HG03108 (cell line): ENCODE results near the gene ACE.

Experiments
- ATAC-seq: cut with Tn5 transposase; IDR thresholded peaks from one replicate; pipeline ENCODE4 v1.9.1; 2021; ENCODE audit warnings: moderate library complexity; ENCODE audit not compliant: unreplicated experiment

The ACE gene

GRCh38 chr17:63476854-63477479, at the start of gene ACE:
ACE (plus strand) TSS chr17:63477061; CDS start chr17:63477095, 34 bp downstream.
- ATAC-seq: no peak

GRCh38 chr17:63429766-63430165, 47.1 kb upstream of the ACE start:
- no peak for ATAC-seq

DNA sequence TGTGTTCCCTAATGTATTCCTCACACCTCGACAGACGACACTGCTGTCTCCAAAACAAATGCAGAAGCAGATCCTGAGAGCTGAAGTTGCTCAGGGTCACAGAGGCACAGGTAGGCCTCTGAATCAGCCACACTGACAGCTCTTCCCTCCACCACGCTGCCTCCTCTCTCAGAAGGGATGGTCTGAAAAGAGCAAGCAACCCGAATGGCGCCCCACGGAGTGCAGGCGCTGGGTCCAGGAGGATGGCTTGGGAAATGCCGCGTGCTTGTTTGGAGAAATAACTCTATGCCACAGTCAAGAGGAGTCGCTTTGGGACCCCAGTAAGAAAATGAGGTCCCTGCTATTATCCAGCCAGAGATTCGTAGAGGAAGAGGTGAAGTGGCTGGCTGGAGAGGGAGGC, 46.6 kb upstream of the ACE start:
- no peak for ATAC-seq

DNA sequence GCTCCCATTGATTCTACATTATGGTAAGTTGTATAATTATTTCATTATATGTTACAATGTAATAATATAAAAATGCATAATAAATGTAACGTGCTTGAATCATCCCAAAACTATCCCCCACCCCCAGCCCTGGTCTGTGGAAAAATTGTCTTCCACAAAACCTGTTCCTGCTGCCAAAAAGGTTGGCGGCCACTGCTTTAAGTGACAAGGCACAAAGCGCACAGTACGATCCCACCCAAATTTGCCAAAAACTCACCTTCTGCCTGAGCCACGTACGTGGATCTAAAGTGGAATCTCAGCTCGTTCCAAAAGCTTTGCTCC, 45.3 kb upstream of the ACE start:
- no peak for ATAC-seq

GRCh38 chr17:63431939-63432804, 44.7 kb upstream of the ACE start:
- no peak for ATAC-seq

DNA sequence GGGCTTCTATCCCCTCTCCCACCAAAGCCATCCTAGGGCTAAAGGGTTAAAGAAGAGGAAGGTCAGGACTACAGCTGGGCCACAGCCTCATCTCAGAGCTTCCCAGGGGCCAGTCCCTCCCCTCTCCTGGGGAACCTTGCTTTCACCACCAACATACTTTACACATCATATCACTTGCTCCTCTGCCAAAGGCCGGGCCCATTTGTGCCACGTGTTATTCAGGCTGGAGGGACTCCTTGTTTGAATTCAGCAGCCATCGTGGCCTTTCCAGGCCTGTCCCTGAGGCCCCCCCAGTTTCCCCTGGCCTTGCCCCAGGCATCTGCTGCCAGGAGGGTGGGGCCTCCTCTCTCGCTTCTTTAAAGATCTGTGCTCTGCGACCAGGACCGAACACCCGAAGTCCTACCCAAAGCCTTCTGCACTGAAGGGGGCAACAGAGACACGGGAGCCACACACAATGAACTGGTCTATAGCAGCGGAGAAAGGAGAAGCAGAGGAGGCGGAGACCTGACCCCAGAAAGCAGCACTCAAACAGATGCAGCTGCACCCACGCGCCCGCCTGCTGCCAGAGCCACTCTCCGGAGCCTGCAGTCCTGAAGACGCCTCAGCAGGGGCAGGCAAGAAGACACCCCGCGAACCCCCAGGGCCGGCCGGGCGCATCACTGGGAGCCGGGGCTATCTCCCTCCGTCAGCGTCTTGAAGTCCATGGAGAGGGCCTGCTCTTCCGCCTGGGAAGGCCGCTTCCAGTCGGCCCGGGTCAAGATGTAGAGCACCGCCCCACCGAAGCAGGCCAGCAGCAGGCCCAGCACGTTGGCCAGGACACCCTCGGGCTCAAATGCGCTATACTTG, 42.9 kb upstream of the ACE start:
- ATAC-seq: no peak

- ATAC-seq: no peak
These were observed 41.8 kb upstream of the ACE start for GRCh38 chr17:63434951-63435571.

GRCh38 chr17:63435681-63436522, 41.0 kb upstream of the ACE start:
- no peak for ATAC-seq

- ATAC-seq: no peak
These were observed 40.2 kb upstream of the ACE start for GRCh38 chr17:63436523-63437110.

- ATAC-seq: no peak
These were observed 39.4 kb upstream of the ACE start for GRCh38 chr17:63437287-63438091.

DNA sequence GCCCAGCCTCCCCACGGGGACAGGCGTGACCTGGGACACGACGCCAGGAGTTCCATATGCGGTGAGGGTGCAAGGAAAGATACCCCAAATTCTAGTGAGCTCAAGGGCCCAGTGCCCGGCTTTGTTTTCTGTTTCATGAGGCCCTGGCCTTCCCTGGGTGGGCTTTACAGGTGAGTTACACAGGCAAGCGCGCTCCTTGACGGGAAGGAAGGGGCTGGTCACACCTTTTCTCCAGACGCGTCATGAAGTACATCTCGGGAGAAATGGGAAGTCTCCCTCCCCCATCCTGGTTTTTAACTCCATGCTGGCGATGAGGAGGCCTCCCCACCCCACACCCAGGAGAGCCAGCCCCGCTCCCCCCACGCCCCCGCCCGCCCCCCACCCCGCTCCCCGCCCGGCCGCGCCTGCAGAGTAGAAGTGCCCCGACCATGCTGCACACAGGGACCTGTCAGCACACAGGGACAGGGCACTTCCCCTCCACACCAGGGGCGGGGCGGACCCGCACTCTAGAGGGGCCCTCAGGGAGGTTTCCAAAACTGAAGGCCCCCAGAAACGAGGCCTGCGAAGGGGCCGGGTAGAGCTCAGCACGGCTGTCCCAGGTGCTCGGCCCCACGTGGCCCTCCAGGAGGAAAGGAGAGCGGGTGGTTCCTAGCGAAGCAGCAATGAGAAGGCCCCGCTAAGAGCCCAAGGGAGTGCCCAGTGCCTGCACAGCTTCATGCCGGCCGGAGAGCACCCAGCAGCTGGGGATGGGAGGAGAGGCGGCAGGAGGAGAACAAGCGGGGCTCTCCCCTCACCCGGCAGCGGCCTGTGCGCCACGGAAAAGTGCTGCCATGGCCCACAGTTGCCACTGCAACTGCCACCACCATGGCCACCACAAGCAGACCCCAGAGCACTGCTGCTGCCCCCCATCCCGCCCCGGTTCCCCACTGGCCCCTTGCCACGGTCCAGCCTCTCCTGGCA, 38.5 kb upstream of the ACE start:
- ATAC-seq: no peak

DNA sequence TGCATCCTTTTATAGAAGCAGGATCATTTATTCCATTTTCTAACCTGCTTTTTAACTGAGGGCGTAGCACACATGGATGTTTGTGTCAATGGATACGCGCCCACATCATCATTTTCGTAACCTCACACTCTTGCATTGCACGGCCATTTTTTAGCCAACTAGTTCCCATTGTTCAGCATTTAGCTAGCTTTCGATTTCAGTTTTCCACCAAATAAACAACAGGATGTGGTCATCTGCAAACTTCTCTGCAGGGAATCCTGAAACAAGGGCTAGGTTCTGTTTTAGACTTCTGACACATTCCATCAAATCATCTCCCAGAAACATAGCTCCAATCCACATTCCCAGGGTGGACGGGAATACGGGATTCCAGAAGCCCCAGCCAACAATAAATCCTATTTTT, 37.2 kb upstream of the ACE start:
- no peak for ATAC-seq

DNA sequence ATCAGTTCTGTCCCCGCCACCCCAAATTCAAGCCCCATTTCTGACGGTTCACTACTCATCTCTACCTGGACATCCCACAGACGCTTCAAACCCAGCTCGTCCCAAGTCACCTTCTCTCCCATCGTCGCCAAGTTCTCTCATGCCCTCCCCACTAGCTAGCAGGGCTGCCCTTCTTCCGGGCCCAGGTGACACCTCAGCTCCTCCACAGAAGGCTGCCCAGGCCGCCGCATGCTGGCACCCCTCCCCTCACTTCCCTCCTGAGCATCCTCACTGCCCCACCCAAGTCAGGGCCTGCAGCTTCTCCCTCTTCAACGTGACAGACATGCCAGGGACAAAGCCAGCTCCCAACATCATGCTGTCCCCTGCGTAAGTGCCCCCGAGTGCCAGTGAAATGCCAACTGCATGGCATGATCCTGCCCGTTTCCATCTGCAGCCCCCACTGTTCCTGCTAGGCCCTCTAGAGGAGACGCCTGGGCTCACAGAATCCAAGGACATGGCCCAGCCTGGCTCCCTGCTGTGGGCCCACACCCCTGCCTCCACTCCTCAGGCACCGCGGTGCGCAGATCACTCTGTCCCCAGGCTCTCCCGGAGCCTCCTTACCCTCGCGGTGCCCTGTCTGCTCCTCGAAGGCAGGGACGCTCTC, 36.6 kb upstream of the ACE start:
- no peak for ATAC-seq

- ATAC-seq: no peak
These were observed 36.0 kb upstream of the ACE start for GRCh38 chr17:63440770-63441335.

- no peak for ATAC-seq
These were observed 35.2 kb upstream of the ACE start for GRCh38 chr17:63441654-63442053.

DNA sequence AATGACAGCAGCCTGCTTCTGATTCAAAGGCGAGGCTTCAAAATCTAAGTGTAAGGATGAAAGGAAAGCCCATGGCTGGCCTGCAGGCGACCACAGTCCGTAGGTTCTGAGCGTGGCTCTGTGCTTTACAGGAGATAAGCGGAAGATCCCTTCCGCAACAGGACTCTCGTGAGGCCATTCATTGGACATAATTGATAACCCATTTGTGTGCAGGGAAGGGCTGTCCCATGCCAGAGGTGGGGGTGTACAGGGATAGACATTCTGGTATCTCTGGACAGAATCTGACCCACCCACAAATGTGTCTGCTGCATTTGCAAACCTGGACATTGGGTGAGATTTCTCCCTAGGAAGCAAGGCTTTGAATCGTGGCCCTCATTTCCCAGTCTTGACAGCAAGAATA, 34.8 kb upstream of the ACE start:
- no peak for ATAC-seq

GRCh38 chr17:63442549-63443035, 34.3 kb upstream of the ACE start:
- ATAC-seq: no peak
